ENCODE results near the gene GEMIN8.

The GEMIN8 gene

DNA sequence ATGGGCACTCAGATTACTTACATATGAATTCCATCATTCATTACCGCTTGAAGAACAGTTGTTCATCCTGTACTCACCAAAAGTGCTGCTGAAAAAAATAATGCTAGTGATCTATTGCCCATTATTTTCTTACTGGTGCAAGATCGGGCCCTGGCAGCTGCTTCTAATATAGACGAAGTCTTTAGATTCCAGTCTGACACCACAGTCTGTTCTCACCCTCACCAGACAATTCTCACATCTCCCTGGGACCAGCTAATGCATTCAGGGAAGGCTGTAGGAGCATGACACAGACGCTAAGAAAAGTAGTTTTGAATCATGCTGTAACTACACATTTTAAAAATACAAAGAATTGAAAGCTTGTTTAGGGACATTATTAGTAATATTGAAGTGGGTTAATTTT, 13.8 kb downstream of the GEMIN8 start:
- DNase-seq (ENCODE audit: low read depth in 2 of 2): no peak

DNA sequence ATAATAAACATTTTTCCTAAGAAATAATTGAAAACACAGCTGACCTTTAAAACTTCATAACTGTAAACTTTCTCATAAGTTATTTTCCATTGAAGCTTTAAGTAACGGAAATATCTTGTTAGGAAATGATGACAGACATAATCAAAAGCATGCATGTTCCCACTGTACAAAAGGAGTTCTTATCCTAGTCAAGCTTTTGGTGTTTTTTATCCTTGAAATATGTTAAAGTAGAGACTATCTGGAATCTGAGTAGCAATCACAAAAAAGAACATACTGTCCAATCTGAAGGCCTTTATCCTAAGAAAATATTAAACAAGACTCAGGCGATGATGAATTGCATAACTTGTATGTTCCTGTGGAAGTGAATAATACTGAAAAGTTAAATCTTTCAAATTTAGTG, 14.4 kb downstream of the GEMIN8 start:
- no peak for DNase-seq (ENCODE audit: low read depth in 2 of 2)

DNA sequence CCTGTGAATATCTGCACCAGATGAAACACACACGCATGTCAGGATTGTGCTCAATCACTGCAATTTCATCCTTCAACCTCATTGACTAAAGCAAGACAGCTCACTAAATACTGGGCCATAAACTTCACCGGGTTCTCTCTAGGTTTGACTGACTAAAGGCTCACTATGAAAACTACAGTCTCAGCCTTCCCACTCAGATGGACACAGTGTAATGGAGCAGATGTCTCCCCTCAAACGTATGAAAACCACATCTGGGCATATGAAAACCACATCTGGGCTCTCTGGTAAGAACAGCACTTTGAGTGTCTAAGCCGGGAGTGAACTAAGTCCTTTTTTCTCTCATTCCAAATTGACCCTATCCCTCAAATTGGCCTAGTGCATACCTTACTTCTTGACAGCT, 15.2 kb downstream of the GEMIN8 start:
- DNase-seq (ENCODE audit: low read depth in 2 of 2): no peak

DNA sequence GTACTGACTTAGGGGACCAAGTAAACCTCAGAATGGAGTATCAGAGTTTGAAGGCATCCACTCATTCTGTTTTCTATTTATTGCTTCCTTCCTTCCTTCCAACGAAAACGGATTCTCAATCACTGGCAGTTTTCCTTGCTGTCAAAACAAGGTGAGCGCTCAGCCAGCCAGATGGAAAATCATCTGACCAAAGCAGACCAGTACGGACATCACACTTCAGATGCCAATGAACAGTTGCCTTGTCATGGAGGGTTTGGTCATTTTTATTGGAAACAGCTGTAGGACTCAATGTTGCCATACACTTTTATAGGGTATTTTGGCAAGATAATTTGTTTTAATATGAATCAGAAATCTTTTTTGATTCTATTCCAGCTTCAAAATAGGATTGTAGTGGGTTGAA, 16.6 kb downstream of the GEMIN8 start:
- DNase-seq (ENCODE audit: low read depth in 2 of 2): no peak

DNA sequence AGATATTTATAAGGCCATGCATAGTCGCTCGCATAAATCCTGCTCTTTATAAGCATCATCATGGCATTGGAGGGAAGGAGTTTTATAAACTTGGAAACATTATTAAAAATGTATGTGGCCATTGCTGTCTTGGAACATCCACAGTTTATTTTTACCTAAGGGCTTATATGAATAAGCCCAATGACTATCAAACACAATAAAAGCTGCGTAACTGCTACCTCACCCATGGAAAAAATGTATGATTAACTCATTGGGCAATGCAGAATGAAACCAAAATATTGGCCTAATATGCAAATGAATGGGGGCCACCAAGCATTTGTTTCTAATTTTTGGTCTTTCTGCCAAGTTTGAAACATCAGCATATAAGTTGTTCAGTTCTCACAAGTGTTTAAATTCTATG, 19.1 kb downstream of the GEMIN8 start:
- no peak for DNase-seq (ENCODE audit: low read depth in 2 of 2)

DNA sequence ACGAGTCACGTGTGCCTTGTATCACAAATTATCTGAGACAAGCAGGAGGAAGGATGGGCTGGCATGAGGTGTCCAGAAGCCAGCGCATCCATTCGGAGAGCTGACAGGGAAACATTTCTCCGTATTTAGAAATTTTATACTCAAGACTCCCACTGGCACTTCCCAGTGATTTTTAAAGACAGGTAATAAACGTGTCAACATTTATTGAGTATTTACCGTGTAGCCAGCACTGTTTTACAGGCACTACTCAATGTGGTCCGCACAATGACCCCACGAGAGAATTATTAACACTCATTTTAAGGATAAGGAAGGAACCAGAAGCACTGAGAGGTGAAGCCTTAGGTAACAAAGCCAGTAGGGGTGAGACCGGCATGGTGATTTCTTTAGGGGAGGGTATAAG, 23.2 kb downstream of the GEMIN8 start:
- no peak for DNase-seq (ENCODE audit: low read depth in 2 of 2)

DNA sequence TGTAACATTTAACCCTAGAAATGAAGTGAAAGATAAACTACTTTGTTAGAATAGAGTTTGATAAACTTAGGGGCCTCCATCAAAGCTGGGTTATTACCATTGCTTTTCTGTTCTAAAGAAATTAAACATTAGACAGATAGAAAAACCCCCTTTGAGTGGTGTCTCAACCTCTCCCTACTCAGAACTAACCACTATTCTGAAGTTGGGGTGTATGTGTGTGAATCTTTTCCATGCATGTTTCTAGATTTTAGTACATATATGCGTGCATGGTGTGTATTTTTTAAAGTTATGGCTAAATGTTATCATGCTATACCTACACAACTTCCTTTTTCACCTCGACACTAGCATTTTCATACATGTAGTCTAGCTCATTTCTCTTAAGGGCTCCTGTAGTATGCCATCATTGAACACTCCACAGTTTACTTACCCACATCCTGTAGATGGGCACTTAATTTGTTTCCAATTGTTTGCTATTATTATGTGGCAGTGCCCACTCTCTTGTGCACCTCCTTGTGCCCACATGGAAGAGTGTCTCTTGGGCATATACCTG, 25.7 kb downstream of the GEMIN8 start:
- no peak for DNase-seq (ENCODE audit: low read depth in 2 of 2)

DNA sequence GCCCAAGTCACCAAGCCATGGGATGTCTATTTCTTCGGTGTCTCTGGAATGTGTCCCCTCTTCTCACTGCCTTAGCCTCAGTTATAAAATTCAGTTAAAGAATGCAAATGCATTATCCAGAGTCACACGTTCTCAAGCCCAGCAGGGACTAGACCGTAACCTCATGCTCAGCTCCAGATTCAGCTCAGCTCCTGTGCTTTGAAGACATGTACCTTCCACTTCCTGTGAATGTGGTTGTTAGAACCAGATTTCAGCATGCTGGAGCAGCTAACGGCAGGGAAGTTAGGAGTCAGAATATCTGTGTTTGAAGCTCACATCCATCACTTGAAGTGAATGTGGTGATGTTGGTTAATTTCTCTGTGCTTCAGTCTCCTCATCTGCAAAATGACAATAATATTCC, 26.7 kb downstream of the GEMIN8 start:
- no peak for DNase-seq (ENCODE audit: low read depth in 2 of 2)

DNA sequence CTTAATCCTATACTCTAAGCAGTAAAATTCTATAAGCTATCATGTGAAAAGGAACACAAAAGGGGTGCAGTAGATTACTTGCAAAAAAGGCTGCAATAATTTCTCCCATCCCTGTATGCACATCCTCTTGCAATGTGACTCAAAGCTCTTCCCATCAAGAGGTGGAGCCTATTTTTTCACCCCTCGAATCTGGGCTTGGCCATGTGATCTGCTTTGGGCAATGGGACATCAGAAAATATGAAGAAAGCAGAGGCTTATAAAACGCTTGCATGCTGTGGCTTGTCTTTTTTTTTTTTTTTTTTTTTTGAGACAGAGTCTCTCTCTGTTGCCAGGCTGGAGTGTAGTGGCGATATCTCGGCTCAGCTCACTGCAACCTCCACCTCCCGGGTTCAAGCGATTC, 33.0 kb downstream of the GEMIN8 start:
- no peak for DNase-seq (ENCODE audit: low read depth in 2 of 2)

DNA sequence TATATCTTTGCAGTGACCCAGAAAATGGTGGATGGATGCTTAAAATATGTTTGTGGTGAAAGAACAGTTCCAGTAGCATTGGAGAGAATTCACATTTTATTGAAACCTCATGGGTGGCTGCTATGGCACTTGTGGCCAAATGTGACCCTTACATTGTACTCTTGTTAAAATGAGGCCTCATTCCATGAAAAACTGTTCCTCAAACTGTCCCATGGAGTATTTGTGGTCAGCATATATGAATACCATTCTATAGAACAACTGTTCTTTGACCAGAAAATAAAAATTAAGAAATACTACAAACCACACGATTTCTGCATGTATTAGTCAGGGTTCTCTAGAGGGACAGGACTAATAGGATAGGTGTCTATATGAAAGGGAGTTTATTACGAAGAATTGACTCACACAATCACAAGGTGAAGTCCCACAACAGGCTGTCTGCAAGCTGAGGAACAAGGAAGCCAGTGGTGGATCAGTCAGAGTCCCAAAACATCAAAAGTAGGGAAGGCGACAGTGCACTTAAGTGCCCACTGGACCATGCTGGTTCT, 35.1 kb downstream of the GEMIN8 start:
- DNase-seq (ENCODE audit: low read depth in 2 of 2): no peak

DNA sequence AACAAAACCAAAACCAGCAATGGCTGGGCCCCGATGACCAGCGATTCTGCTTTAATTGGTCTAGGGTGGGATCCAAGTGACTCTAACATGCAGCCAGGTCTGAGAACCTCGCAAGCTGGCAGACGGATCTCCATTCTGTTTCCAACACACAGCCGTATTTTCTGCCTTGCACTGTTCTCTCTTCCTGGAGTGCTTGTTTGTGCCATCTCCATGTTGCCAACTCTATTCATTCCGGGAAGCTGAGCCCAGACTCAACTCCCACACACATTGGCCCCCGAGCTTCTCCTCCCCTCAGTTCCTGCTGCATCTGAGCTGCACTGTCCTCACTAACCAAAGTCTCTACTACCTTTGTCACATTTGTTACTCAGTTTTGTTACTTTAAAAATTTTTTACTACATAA, 35.6 kb downstream of the GEMIN8 start:
- DNase-seq (ENCODE audit: low read depth in 2 of 2): no peak

DNA sequence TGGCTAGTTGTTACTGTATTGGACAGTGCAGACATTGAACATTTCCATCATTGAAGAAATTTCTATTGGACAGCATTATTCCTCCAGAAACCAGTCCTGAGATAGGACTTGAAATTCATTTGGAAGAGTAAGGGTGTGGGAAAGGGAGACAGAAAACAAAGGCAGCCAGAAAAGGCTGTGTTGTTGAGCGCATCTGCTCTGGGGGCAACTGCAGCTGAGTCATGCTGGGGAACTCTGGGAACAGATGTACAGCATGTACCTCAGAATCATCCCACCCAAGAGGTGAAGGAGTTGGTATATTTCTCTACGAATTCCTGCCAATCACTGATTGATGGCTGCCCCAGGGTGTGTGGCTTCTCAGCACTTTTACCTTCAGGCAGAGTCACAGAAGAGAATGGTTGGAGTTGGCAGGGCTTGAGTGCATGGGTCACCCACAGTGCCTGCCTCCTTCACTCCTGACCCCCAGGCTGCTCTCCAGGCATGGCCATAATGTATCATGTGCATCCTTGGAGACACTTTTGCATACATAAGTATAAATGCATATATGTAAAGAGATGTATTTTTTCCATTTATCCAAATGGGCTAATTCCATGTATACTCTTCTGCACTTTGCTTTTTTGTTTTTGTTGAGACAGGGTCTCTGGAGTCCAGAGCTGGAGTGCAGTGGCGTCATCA, 39.4 kb downstream of the GEMIN8 start:
- DNase-seq (ENCODE audit: low read depth in 2 of 2): no peak

DNA sequence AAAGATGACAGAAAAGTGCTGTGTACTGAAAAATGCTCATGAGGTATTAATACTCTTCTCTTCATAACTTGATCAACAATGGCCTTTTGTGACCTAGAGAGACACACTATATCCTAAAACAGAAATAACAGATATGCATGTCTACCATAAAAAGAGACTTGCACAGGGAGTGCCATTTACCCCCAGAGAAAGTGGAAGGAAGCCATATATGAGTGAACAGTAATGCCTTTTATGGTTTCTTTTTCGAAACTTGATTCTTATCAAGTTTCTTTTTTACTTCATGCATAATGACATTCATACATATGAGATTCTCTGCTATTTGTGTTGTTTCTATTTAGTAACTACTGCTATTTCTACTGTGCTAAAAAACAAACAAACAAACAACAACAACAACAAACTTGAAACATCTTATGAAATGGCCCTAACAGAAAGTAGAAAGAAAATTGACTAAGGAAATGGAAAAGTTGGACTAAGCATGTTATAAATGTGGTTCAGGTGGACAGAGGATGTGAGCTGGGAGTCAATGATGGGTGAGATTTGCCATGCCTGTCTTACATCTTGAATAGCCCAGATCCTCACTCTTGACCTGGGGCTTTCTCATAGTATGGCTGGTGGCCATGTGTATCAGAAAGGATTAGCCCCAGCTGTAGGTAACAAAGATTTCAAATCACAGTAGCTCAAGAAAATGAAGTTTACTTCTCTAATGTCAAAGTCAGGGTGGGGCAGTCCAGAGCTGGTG, 43.8 kb downstream of the GEMIN8 start:
- DNase-seq (ENCODE audit: low read depth in 2 of 2): no peak

DNA sequence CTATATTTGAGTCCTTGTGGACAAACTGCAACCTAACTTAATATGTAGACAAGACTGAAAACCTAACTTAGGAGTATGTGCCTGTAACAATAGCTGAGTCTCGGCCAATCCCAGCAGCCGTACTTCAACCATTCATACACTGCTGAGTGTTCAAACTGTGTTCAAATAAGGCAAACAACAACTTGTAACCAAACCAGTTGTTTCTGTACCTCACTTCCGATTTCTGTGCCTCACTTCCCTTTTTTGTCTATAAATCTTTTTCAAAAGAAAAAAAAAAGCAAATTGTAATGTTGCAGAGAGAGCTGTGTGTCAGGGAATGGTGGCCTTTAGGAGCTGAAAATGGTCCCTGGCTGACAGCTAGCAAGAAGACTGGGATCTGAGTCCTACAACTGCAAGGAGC, 46.0 kb downstream of the GEMIN8 start:
- no peak for DNase-seq (ENCODE audit: low read depth in 2 of 2)

DNA sequence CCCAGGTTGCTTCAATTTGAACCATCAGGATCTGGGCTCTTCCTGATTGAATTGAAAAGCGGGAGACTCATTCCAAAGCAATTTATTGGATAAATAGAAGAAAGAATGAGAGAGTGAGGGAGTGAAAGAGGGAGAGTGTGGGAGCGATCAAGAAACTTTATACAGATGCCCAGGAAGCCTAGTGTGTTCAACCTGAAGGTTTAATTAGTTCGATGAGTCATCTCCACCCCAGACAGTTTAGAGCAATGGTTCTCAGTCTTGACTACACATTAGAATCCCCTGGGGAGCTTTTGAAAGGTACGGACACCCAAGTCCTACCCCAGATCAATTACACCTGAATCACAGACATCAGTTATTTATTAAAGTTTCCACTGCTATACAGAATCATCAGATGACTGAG, 61.5 kb downstream of the GEMIN8 start:
- no peak for DNase-seq (ENCODE audit: low read depth in 2 of 2)

DNA sequence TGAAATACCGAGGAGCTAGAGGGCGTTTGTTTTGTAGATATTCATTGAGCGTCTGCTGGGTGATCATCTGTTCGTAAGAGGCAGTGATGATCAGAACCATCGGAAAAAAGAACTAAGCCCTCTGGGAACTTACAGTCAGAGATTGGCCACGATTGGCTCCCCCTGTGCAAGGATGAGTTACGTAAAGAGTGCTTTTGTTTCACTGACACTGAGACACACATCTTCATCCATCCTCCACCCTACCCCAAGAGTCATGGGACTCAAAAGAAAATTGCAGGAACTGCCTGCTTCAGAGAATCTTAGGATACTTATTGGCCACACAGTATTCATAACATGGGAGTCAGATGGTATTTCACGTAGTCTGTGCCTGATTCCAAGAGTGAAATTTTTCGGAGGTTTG, 62.1 kb downstream of the GEMIN8 start:
- no peak for DNase-seq (ENCODE audit: low read depth in 2 of 2)

DNA sequence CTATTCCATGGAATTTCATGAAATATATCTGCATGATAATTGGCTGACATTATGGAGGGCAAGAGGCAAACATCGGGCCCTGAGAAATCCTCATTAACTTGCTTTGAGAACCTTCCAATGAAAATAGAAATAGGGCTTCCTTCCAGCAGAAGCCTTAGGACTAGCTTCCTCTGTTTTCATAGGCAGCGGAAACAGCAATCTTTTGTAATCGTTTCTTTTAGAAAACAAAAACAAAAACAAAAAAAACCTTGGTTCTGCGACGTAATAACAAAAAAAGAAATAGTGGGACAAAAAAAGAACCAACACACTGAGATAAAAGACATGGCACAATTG, 62.9 kb downstream of the GEMIN8 start:
- DNase-seq (ENCODE audit: low read depth in 2 of 2): no peak

DNA sequence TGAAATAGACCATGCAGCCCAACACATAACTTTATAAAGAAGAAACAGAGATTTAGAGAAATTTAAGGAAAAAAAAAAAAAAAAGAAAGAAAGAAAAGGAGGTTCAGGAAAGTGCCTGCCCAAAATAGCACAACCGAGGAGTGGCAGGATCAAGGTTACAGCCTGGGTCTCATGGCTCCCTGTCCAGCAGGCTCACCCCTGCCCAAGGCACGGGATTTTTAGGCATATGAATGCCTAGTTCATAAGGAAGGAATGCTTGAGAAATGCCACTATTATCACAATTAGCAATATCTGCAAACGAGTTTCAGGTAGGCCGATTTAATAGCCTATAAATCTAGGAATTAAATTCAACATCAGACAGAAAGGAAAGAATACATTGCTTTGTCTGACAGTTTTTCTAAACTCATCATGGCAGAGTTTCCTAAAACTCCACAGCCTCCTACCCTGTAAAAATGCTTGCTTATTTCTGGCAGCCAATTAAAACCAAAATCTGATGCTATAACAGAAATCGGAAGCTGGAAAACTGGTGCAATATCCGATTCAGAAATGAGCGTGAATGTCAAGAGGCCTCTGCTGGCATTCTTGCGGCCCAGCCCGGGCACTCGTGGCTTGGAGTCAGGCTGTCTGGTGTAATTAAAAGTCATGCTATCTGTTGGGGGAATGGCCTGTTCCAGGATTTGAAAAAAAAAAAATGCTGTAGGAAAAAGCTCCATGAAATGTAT, 63.5 kb downstream of the GEMIN8 start:
- DNase-seq (ENCODE audit: low read depth in 2 of 2): no peak

DNA sequence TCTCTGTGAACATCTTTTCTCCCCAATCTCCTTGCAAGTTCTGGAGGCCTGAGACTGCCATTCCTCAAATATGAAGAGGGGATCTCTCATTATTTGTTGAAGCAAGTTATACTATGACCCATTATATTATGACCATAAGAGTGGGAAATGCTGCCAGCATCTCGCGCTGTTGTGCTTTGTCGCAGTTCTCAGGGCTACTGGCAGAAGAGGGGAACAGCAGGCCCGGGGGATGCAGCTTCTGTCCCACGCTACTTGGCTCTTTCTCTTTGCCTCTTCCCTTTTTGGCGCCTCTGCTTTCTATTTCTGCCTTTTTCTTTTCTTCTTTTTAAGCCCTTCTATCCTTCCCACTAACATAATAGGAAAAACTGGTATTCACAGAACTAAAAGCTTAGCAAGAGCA, 64.2 kb downstream of the GEMIN8 start:
- DNase-seq (ENCODE audit: low read depth in 2 of 2): no peak

DNA sequence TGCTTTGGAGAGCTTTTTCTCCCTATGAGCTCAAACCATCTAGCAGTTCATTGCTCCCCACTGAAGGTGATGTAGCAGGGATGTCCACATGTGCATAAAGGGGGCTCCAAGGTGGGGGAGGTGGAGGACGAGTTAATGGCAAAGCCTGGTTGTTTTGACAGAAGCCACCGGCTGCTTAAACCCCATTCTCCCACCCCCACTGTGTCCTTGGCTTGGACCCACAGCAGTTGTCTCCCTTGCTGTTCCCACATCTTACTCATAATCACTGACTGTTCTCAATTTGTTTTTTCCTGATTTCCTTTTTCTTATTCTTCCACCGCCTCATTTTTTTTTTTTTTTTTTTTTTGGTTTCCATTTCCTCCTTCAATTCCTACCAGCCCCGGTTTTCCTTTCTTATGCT, 72.7 kb downstream of the GEMIN8 start:
- DNase-seq (ENCODE audit: low read depth in 2 of 2): no peak
